HUES48 (cell line): ENCODE data around the gene CCL11.
"Not testable (repeated sequence)": the region's sequence is repeated elsewhere in the genome, so short reads cannot be mapped to it uniquely, and the experiment has no call there.

Experiments used
- H3K27ac ChIP-seq: one replicate; pipeline ENCODE4 v1.7.0; 2013; ENCODE audit warnings: low read depth, low read length, inconsistent platforms
- H3K27me3 ChIP-seq: 2 replicates; pipeline ENCODE4 v1.6.1; 2013; ENCODE audit warnings: mild to moderate bottlenecking, low read length; ENCODE audit not compliant: control insufficient read depth, insufficient read depth
- H3K36me3 ChIP-seq: 2 replicates; pipeline ENCODE4 v1.6.1; 2013; ENCODE audit warnings: low read length; ENCODE audit not compliant: control insufficient read depth, insufficient read depth
- H3K4me1 ChIP-seq: 2 replicates; pipeline ENCODE4 v1.6.1; 2013; ENCODE audit warnings: mild to moderate bottlenecking, low read length; ENCODE audit not compliant: control insufficient read depth, insufficient read depth
- H3K4me3 ChIP-seq: 2 replicates; pipeline ENCODE4 v1.5.1; 2013; ENCODE audit warnings: mild to moderate bottlenecking, low read depth, low read length
- H3K9ac ChIP-seq: 2 replicates; pipeline ENCODE4 v1.6.1; 2013; ENCODE audit warnings: mild to moderate bottlenecking, low read depth, low read length, moderate library complexity
- H3K9me3 ChIP-seq: 2 replicates; pipeline ENCODE4 v1.6.1; 2013; ENCODE audit warnings: low read length; ENCODE audit not compliant: control insufficient read depth, insufficient read depth

The CCL11 gene

GRCh38 chr17:34307110-34307509, 21.6 kb downstream of the CCL11 start:
- no peak overlapping the region for H3K27ac ChIP-seq
- H3K4me3 ChIP-seq, result no peak overlapping the region
- H3K27me3 ChIP-seq, result no peaks in the 10 kb centered on the region

GRCh38 chr17:34308371-34308770, 22.8 kb downstream of the CCL11 start:
- Histone ChIP-seq H3K36me3 (no peaks in the 10 kb centered on the region), H3K9me3 (no peaks in the 10 kb centered on the region), H3K4me3 (no peak overlapping the region), H3K4me1 (no peaks in the 10 kb centered on the region), H3K9ac (no peak overlapping the region), H3K27me3 (no peaks in the 10 kb centered on the region), H3K27ac (no peak overlapping the region)

More at GRCh38 chr17:34307110-34307509, 21.6 kb downstream of the CCL11 start:
- Histone ChIP-seq H3K36me3 (no peaks in the 10 kb centered on the region), H3K9ac (no peak overlapping the region), H3K9me3 (no peaks in the 10 kb centered on the region), H3K4me1 (no peaks in the 10 kb centered on the region)

- Histone ChIP-seq H3K4me1 (no peaks in the 10 kb centered on the region), H3K27me3 (no peaks in the 10 kb centered on the region), H3K9ac (no peak overlapping the region), H3K36me3 (no peaks in the 10 kb centered on the region), H3K27ac (no peak overlapping the region), H3K9me3 (no peaks in the 10 kb centered on the region), H3K4me3 (no peak overlapping the region)
Measured at GRCh38 chr17:34311291-34311690, 25.7 kb downstream of the CCL11 start.

- H3K9ac ChIP-seq, result no peak overlapping the region
- no peak overlapping the region for H3K27ac ChIP-seq
- H3K4me1 ChIP-seq, result no peaks in the 10 kb centered on the region
- no peaks in the 10 kb centered on the region for H3K9me3 ChIP-seq
- no peaks in the 10 kb centered on the region for H3K36me3 ChIP-seq
- H3K4me3 ChIP-seq, result no peak overlapping the region
- no peaks in the 10 kb centered on the region for H3K27me3 ChIP-seq
Measured at GRCh38 chr17:34312080-34312479, 26.5 kb downstream of the CCL11 start.

GRCh38 chr17:34313164-34313563, 27.6 kb downstream of the CCL11 start:
- no peak overlapping the region for H3K4me3 ChIP-seq
- no peak overlapping the region for H3K9ac ChIP-seq
- no peaks in the 10 kb centered on the region for H3K27me3 ChIP-seq
- H3K4me1 ChIP-seq, result no peaks in the 10 kb centered on the region
- no peak overlapping the region for H3K27ac ChIP-seq
- H3K36me3 ChIP-seq, result no peaks in the 10 kb centered on the region
- no peaks in the 10 kb centered on the region for H3K9me3 ChIP-seq

GRCh38 chr17:34314279-34314678, 28.7 kb downstream of the CCL11 start:
- Histone ChIP-seq H3K9me3 (no peaks in the 10 kb centered on the region), H3K4me3 (no peak overlapping the region), H3K27me3 (no peaks in the 10 kb centered on the region), H3K4me1 (no peaks in the 10 kb centered on the region), H3K27ac (no peak overlapping the region), H3K36me3 (no peaks in the 10 kb centered on the region), H3K9ac (no peak overlapping the region)

- Histone ChIP-seq H3K9ac (no peak overlapping the region), H3K27me3 (no peaks in the 10 kb centered on the region), H3K27ac (no peak overlapping the region), H3K4me3 (no peak overlapping the region), H3K4me1 (no peaks in the 10 kb centered on the region), H3K9me3 (no peaks in the 10 kb centered on the region), H3K36me3 (no peaks in the 10 kb centered on the region)
Measured at GRCh38 chr17:34318474-34318873, 32.9 kb downstream of the CCL11 start.

GRCh38 chr17:34319039-34319483, 33.5 kb downstream of the CCL11 start, which contains the start of gene CCL8:
Gene CCL8 (plus strand): TSS chr17:34319435. CDS start chr17:34319502, 67 bp downstream.
- H3K36me3 ChIP-seq, result no peaks in the 10 kb centered on the region
- H3K9ac ChIP-seq, result no peak within 1 kb of the TSS
- H3K9me3 ChIP-seq, result no peaks in the 10 kb centered on the region
- H3K4me3 ChIP-seq, result no peak within 1 kb of the TSS
- no peak within 1 kb of the TSS for H3K27ac ChIP-seq
- H3K27me3 ChIP-seq, result no peaks in the 10 kb centered on the region
- no peaks in the 10 kb centered on the region for H3K4me1 ChIP-seq

- Histone ChIP-seq H3K27me3 (no peaks in the 10 kb centered on the region), H3K36me3 (no peaks in the 10 kb centered on the region), H3K27ac (no peak overlapping the region), H3K9ac (no peak overlapping the region), H3K4me1 (no peaks in the 10 kb centered on the region), H3K9me3 (no peaks in the 10 kb centered on the region), H3K4me3 (no peak overlapping the region)
Measured at GRCh38 chr17:34321964-34322363, 36.4 kb downstream of the CCL11 start.

- not testable (repeated sequence) for H3K36me3 ChIP-seq, H3K27ac ChIP-seq, H3K4me1 ChIP-seq, H3K9me3 ChIP-seq, H3K9ac ChIP-seq, H3K27me3 ChIP-seq, H3K4me3 ChIP-seq
Measured at GRCh38 chr17:34327580-34327979, 42.0 kb downstream of the CCL11 start.

- no peaks in the 10 kb centered on the region for H3K9me3 ChIP-seq
- H3K4me3 ChIP-seq, result no peak overlapping the region
- no peaks in the 10 kb centered on the region for H3K36me3 ChIP-seq
- H3K9ac ChIP-seq, result no peak overlapping the region
- H3K4me1 ChIP-seq, result no peaks in the 10 kb centered on the region
- H3K27ac ChIP-seq, result no peak overlapping the region
- H3K27me3 ChIP-seq, result no peaks in the 10 kb centered on the region
Measured at GRCh38 chr17:34337701-34338100, 52.2 kb downstream of the CCL11 start.
